AG10803 (cell line): ENCODE measurements around the gene EFNA3.
A peak's percentile ranks its signal among the peaks of the same experiment; 100 is the strongest.

Source experiments
- DNase-seq: peaks from one replicate; pipeline ENCODE4 v3.0.0; 2010; ENCODE audit warnings: low read depth
- H3K4me3 ChIP-seq: 2 replicates; pipeline ENCODE4 v1.5.1; 2011; ENCODE audit warnings: mild to moderate bottlenecking, low read length, control low read depth
- TF ChIP-seq, protein P1 (sequence below): conservative IDR thresholded peaks from 2 replicates; pipeline ENCODE4 v1.5.1; 2011; ENCODE audit warnings: mild to moderate bottlenecking, low read length, control low read depth, inconsistent platforms

Gene EFNA3

DNA sequence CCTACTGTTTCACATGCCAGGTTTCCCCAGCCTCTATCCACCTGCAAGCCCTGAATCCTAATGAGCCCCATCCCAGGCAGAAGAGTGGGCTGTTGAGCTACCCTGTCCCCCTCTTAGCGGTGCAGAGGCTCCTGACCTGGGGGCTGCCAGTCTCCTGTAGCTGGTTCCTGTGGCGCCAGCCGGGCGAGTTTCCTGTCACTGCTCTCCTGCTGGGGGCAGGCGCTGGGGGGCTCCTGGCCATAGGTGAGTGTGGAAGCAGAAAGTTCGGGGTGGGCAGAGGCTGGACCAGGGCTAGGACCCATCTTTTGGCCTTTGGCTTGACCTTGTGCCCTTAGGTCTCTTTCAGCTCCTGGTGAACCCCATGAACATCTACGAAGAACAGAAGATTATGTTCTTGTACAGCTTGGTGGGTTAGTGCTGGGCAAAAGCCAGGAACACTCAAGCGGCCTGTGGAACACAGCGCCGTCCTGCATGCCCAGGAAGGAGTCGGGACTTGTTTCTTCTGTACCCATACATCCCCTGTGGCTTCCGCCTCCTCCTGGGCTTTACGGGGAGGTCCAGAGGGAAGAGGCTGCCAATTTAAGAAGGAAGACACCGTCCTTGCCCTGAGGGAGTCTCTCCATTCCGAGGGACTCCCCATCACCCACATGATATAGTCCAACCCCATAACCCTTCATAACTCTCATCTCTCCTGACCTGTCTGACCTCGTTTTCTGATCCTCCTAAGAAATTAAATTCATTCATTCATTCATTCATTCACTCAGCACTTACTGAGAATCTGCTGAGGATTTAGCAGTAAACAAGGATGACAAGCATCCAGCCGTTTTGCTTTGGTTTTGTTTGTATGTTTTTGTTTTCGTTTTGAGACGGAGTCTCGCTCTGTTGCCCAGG lies 44.1 kb upstream of the EFNA3 start:
- no peak for DNase-seq
- no peak overlapping the region for H3K4me3 ChIP-seq
- TF ChIP-seq, protein P1, sequence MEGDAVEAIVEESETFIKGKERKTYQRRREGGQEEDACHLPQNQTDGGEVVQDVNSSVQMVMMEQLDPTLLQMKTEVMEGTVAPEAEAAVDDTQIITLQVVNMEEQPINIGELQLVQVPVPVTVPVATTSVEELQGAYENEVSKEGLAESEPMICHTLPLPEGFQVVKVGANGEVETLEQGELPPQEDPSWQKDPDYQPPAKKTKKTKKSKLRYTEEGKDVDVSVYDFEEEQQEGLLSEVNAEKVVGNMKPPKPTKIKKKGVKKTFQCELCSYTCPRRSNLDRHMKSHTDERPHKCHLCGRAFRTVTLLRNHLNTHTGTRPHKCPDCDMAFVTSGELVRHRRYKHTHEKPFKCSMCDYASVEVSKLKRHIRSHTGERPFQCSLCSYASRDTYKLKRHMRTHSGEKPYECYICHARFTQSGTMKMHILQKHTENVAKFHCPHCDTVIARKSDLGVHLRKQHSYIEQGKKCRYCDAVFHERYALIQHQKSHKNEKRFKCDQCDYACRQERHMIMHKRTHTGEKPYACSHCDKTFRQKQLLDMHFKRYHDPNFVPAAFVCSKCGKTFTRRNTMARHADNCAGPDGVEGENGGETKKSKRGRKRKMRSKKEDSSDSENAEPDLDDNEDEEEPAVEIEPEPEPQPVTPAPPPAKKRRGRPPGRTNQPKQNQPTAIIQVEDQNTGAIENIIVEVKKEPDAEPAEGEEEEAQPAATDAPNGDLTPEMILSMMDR = no peak

DNA sequence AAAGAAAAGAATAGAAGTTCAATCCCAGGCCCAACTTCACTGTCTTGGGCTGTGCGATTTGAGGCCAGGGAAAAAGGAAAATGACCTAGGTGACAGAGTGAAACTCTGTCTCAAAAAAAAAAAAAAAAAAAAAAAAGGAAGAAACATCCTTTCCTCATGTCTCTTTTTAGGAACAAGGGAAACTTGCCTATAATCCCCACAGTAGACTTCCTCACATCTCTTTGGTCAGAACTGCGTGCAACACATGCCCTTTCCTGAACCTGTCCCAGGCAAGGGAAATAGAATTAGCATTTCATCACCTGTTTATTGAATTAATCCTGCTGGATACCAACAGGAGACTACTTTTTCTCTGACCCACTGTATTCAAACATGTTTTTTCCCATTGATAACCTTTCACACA lies 42.7 kb upstream of the EFNA3 start:
- DNase-seq = no peak
- no peak overlapping the region for H3K4me3 ChIP-seq
- TF ChIP-seq, protein P1 = no peak

DNA sequence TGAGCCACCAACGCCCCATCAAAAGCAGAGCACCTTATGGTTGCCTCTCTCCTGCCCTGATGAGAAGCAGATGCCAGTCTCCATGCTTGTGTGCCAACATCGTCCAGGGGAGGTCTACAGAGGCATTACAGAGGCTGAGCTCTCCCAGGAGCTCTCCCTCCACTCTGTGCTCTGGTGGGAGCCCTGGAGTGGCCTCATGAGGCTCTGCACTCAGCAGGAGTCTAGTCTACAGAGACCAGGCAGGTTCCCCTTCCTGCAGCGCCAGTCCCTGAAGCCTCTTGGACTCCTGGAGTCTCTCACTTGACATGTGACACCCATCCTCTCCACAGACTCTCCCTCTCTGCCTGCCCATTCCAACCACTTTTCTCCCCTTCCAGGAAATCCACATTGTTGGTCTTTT lies 41.6 kb upstream of the EFNA3 start:
- DNase-seq = no peak
- TF ChIP-seq, protein P1 = no peak
- no peak overlapping the region for H3K4me3 ChIP-seq

DNA sequence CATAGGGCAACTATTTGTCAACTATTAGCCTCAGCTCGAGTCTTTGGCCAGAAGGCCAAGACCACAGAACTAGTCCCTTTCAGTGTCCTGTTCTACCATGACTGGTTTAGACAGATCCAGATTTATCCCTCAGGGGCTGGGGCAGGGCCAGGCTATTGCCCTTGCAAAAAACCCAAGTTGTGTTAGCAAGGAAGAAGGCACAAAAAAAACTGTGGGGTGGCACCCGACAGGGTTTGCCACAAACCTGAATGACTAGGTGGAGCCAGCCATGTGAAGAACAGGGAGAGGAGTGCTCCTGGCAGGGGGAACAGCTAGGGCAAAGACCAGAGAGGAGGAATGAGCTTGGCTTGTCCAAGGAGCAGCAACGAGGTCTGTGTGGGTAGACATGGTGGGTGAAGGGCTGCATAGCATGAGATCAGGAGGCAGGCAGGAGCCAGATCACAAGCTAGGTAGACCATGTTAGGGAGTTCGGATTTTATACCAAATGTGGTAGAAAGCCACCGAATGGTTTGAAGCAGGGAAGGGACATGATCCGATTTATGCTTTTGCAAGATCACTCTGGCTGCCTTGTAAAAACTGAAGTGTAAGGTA lies 40.7 kb upstream of the EFNA3 start:
- TF ChIP-seq, protein P1 = no peak
- no peak for DNase-seq
- no peak overlapping the region for H3K4me3 ChIP-seq

DNA sequence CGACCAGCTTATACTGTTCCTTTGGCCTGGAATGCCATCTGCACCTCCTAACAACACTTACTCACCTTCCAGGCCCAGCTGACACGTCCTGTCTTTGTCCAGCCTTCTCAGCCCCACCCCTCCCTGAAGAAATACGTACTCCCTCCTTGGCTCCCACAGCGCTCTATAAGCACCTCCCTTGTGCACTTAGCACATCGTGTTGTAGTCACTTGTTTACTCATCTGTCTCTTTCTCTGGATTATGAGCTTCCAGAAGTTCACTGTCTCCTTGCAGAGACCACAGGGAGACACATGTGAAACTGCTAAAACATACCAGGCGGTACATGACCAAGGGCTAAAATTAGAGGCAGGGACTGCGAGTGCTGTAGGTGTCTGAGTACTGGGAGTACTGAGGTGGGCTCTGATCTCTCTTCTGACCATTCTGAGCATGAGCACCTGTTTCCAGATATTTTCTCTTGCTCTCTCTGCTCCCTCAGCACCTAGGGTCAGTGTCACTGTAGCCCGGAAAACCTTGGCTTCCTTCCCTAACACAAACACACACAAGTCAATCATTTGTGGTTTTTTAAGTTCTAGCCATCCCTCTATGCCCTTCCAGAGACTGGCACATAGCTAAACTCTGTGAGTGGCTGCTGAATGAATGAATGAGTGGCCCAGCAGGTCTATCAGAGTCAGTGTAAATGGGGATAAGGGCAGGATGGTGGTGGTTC lies 39.9 kb upstream of the EFNA3 start:
- TF ChIP-seq, protein P1 = no peak
- DNase-seq = peak; percentile 25
- no peak overlapping the region for H3K4me3 ChIP-seq

DNA sequence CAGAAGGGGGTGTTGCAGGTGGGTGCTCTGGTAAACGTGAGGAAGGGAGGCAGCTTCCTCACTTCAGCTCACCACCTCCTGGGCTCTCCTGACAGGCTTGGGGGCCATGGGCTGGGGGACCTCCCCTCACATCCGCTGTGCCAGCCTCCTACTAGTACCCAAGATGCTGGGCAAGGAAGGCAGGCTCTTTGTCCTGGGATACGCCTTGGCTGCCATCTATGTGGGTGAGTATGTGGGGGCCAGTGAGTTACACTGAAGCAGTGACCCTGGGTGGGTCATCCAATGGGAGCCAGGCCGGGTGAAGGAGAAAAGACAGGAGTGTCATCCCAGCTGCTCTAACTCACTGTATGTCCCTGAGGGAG lies 39.3 kb upstream of the EFNA3 start:
- TF ChIP-seq, protein P1 = no peak
- no peak overlapping the region for H3K4me3 ChIP-seq
- DNase-seq = no peak
